SK-N-SH treated with all-trans-retinoic acid at 6 μM for 48 hours (cell line): Measurements from ENCODE around the gene CAPG.

Experiments used
- ATAC-seq: fragments of 200-7000 bp; cut with Tn5 transposase; 3 replicates; pipeline ENCODE4 v1.9.1; 2020; ENCODE audit warnings: mild to moderate bottlenecking, moderate library complexity
- ARNTL ChIP-seq: fragments of 450-650 bp; formaldehyde crosslinking; IDR thresholded peaks from 2 replicates; pipeline ENCODE4 v1.5.0; 2020; ENCODE audit warnings: low read depth, mild to moderate bottlenecking, moderate library complexity, borderline replicate concordance
- BACH2 ChIP-seq: fragments of 250-450 bp; sonication (Bioruptor Pico); IDR thresholded peaks from 2 replicates; pipeline ENCODE4 v1.9.0; 2021; ENCODE audit warnings: mild to moderate bottlenecking, borderline replicate concordance
- CREB5 ChIP-seq: fragments of 250-450 bp; sonication (Bioruptor Pico); IDR thresholded peaks from 2 replicates; pipeline ENCODE4 v1.5.1; 2020; ENCODE audit warnings: low read depth, mild to moderate bottlenecking, moderate library complexity
- GLIS3 ChIP-seq: fragments of 250-450 bp; sonication (Bioruptor Pico); IDR thresholded peaks from 2 replicates; pipeline ENCODE4 v1.5.0; 2020; ENCODE audit warnings: mild to moderate bottlenecking, moderate library complexity
- ISL1 ChIP-seq: fragments of 250-450 bp; sonication (Bioruptor Pico); IDR thresholded peaks from 2 replicates; pipeline ENCODE4 v2.1.2; 2022; ENCODE audit warnings: mild to moderate bottlenecking, moderate library complexity
- OSR1 ChIP-seq: fragments of 250-450 bp; sonication (Bioruptor Pico); IDR thresholded peaks from 2 replicates; pipeline ENCODE4 v1.8.0; 2022; ENCODE audit warnings: moderate library complexity, mild to moderate bottlenecking, inconsistent platforms
- PATZ1 ChIP-seq: fragments of 250-450 bp; sonication (Bioruptor Pico); IDR thresholded peaks from 2 replicates; pipeline ENCODE4 v1.8.0; 2020; ENCODE audit warnings: mild to moderate bottlenecking, moderate library complexity, borderline replicate concordance
- POU6F1 ChIP-seq: fragments of 250-450 bp; sonication (Bioruptor Pico); IDR thresholded peaks from 2 replicates; pipeline ENCODE4 v1.8.0; 2021; ENCODE audit warnings: low read depth, mild to moderate bottlenecking, moderate library complexity, borderline replicate concordance
- PPARA ChIP-seq: fragments of 250-450 bp; sonication (Bioruptor Pico); IDR thresholded peaks from 2 replicates; pipeline ENCODE4 v1.5.0; 2020; ENCODE audit warnings: mild to moderate bottlenecking, borderline replicate concordance
- RARB ChIP-seq: fragments of 250-450 bp; sonication (Bioruptor Pico); IDR thresholded peaks from 2 replicates; pipeline ENCODE4 v1.8.0; 2021; ENCODE audit warnings: mild to moderate bottlenecking, moderate library complexity
- SNAI2 ChIP-seq: fragments of 250-450 bp; sonication (Bioruptor Pico); IDR thresholded peaks from 2 replicates; pipeline ENCODE4 v1.5.0; 2020; ENCODE audit warnings: mild to moderate bottlenecking, moderate library complexity
- TCF4 ChIP-seq: fragments of 250-450 bp; sonication (Bioruptor Pico); IDR thresholded peaks from 2 replicates; pipeline ENCODE4 v1.8.0; 2021; ENCODE audit warnings: mild to moderate bottlenecking, moderate library complexity, borderline replicate concordance
- TOX ChIP-seq: fragments of 250-450 bp; sonication (Bioruptor Pico); IDR thresholded peaks from 2 replicates; pipeline ENCODE4 v1.8.0; 2021; ENCODE audit warnings: mild to moderate bottlenecking, moderate library complexity, borderline replicate concordance
- TSHZ2 ChIP-seq: fragments of 250-450 bp; sonication (Bioruptor Pico); IDR thresholded peaks from 2 replicates; pipeline ENCODE4 v1.5.0; 2020; ENCODE audit warnings: mild to moderate bottlenecking, moderate library complexity
- ZC3H10 ChIP-seq: fragments of 250-450 bp; sonication (Bioruptor Pico); IDR thresholded peaks from 2 replicates; pipeline ENCODE4 v1.5.1; 2021; ENCODE audit warnings: mild to moderate bottlenecking, moderate library complexity
- ZFP3 ChIP-seq: fragments of 250-450 bp; sonication (Bioruptor Pico); IDR thresholded peaks from 2 replicates; pipeline ENCODE4 v1.5.0; 2020; ENCODE audit warnings: mild to moderate bottlenecking, moderate library complexity
- ZFP30 ChIP-seq: fragments of 450-650 bp; formaldehyde crosslinking; IDR thresholded peaks from 2 replicates; pipeline ENCODE4 v1.5.0; 2022; ENCODE audit warnings: mild to moderate bottlenecking, moderate library complexity
- ZNF565 ChIP-seq: fragments of 450-650 bp; formaldehyde crosslinking; conservative IDR thresholded peaks from 2 replicates; pipeline ENCODE4 v1.5.0; 2020; ENCODE audit warnings: low read depth, mild to moderate bottlenecking, moderate library complexity
- ZNF70 ChIP-seq: fragments of 450-650 bp; formaldehyde crosslinking; IDR thresholded peaks from 2 replicates; pipeline ENCODE4 v1.5.0; 2020; ENCODE audit warnings: mild to moderate bottlenecking, moderate library complexity
- ZNF8 ChIP-seq: fragments of 450-650 bp; formaldehyde crosslinking; IDR thresholded peaks from 2 replicates; pipeline ENCODE4 v1.5.0; 2020; ENCODE audit warnings: mild to moderate bottlenecking, moderate library complexity

Gene CAPG

GRCh38 chr2:85435220-85435958 lies 25.2 kb upstream of the CAPG start:
- no peak for ATAC-seq
- no peak for TF ChIP-seq ZNF565 (CRISPR knock-in tag)

- no peak for ATAC-seq
- TF ChIP-seq ZFP30 (CRISPR knock-in tag) (no peak), ZNF70 (no peak), BACH2 (CRISPR knock-in tag) (no peak), ZNF8 (CRISPR knock-in tag) (no peak)
These were observed 24.5 kb upstream of the CAPG start for GRCh38 chr2:85434696-85435095.

GRCh38 chr2:85433511-85434089 lies 23.4 kb upstream of the CAPG start:
- no peak for TF ChIP-seq ZC3H10 (CRISPR knock-in tag)
- no peak for TF ChIP-seq GLIS3
- TF ChIP-seq TSHZ2 (CRISPR knock-in tag): peak; percentile 58; the same call in 1 of the 2 replicates
- peak; percentile 77; the same call in 1 of the 2 replicates for TF ChIP-seq TCF4
- TF ChIP-seq ZNF8 (CRISPR knock-in tag): no peak
- TF ChIP-seq RARB (CRISPR knock-in tag): no peak
- TF ChIP-seq BACH2 (CRISPR knock-in tag): no peak; the same call in 1 of the 2 replicates
- peak; percentile 73 for ATAC-seq

- ATAC-seq: no peak
- TF ChIP-seq POU6F1: no peak
These were observed 21.5 kb upstream of the CAPG start for GRCh38 chr2:85431570-85432205.

GRCh38 chr2:85430752-85431569 lies 20.8 kb upstream of the CAPG start:
- ATAC-seq: no peak
- TF ChIP-seq ZC3H10 (CRISPR knock-in tag): no peak
- no peak for TF ChIP-seq TOX
- no peak for TF ChIP-seq PPARA
- TF ChIP-seq TSHZ2 (CRISPR knock-in tag): no peak
- no peak for TF ChIP-seq OSR1 (CRISPR knock-in tag)
- no peak for TF ChIP-seq ZNF8 (CRISPR knock-in tag)
- TF ChIP-seq PATZ1: no peak
- TF ChIP-seq ZFP30 (CRISPR knock-in tag): no peak
- no peak for TF ChIP-seq ZNF565 (CRISPR knock-in tag)
- no peak for TF ChIP-seq ZNF70
- no peak for TF ChIP-seq SNAI2 (CRISPR knock-in tag)
- no peak for TF ChIP-seq ZFP3 (CRISPR knock-in tag)
- no peak for TF ChIP-seq ARNTL
- TF ChIP-seq ISL1 (CRISPR knock-in tag): no peak
- no peak for TF ChIP-seq TCF4
- TF ChIP-seq CREB5 (CRISPR knock-in tag): no peak
